HEK293 (cell line): ENCODE results near the gene NUBP1.
A peak's percentile ranks its signal among the peaks of the same experiment; 100 is the strongest.

Source experiments
- CTCF ChIA-PET: fragments of 350-600 bp; formaldehyde crosslinking; extraction: SDS; loops from one replicate; lab custom pipeline; 2021; ENCODE audit warnings: antibody characterized with exemption; lab: Yijun Ruan, JAX
- POLR2A ChIA-PET: fragments of 300-600 bp; formaldehyde crosslinking; extraction: SDS; loops from one replicate; lab custom pipeline; 2020; ENCODE audit warnings: antibody characterized with exemption, inconsistent platforms; lab: Yijun Ruan, JAX
- H3K27ac ChIP-seq: fragments of 200-500 bp; sonication (Bioruptor generic); 2 replicates; pipeline ENCODE4 v1.5.1; 2014; ENCODE audit warnings: low read depth, low read length, control low read depth, inconsistent platforms; ENCODE audit errors: extremely low read depth
- H3K36me3 ChIP-seq, 2 experiments: fragments of 200-500 bp in 1 of 2; sonication (Bioruptor generic) in 1 of 2; 1 replicate in 1 of 2; 2 replicates in 1 of 2; pipeline ENCODE4 v1.5.1; 2014 to 2017; ENCODE audit warnings: inconsistent platforms in 2 of 2, low read length in 2 of 2; ENCODE audit not compliant: control insufficient read depth in 2 of 2, insufficient read depth in 1 of 2
- H3K4me1 ChIP-seq: fragments of 200-500 bp; sonication (Bioruptor generic); 2 replicates; pipeline ENCODE4 v1.5.1; 2014; ENCODE audit warnings: mild to moderate bottlenecking, low read length, inconsistent platforms; ENCODE audit not compliant: control insufficient read depth, insufficient read depth
- H3K4me3 ChIP-seq: 2 replicates; pipeline ENCODE4 v1.5.1; 2011; ENCODE audit warnings: low read depth, mild to moderate bottlenecking, control low read depth, low read length, moderate library complexity
- H3K9me3 ChIP-seq: fragments of 200-500 bp; sonication (Bioruptor generic); 2 replicates; pipeline ENCODE4 v1.5.1; 2014; ENCODE audit warnings: low read depth, low read length, inconsistent platforms; ENCODE audit not compliant: control insufficient read depth, insufficient read depth
- EGR2 ChIP-seq: fragments of 450-650 bp; formaldehyde crosslinking; IDR thresholded peaks from 2 replicates; pipeline ENCODE4 v1.5.1; 2016; ENCODE audit warnings: low read depth, missing biosample characterization, missing genetic modification characterization
- MYNN ChIP-seq: fragments of 450-650 bp; formaldehyde crosslinking; IDR thresholded peaks from 2 replicates; pipeline ENCODE4 v1.5.1; 2016; ENCODE audit warnings: missing biosample characterization, missing genetic modification characterization, borderline replicate concordance
- OVOL3 ChIP-seq: fragments of 450-650 bp; formaldehyde crosslinking; IDR thresholded peaks from 2 replicates; pipeline ENCODE4 v1.5.1; 2016; ENCODE audit warnings: missing biosample characterization, missing genetic modification characterization
- ZEB2 ChIP-seq: fragments of 450-650 bp; formaldehyde crosslinking; IDR thresholded peaks from 2 replicates; pipeline ENCODE4 v1.5.1; 2016; ENCODE audit warnings: missing biosample characterization, missing genetic modification characterization
- ZFP37 ChIP-seq: fragments of 450-650 bp; formaldehyde crosslinking; IDR thresholded peaks from 2 replicates; pipeline ENCODE4 v1.5.1; 2016; ENCODE audit warnings: missing biosample characterization, missing genetic modification characterization
- ZIC2 ChIP-seq: fragments of 450-650 bp; formaldehyde crosslinking; IDR thresholded peaks from 2 replicates; pipeline ENCODE4 v1.5.1; 2016; ENCODE audit warnings: missing biosample characterization, missing genetic modification characterization
- ZNF114 ChIP-seq: fragments of 450-650 bp; formaldehyde crosslinking; IDR thresholded peaks from 2 replicates; pipeline ENCODE4 v1.5.0; 2017; ENCODE audit warnings: missing biosample characterization, missing genetic modification characterization
- ZNF132 ChIP-seq: fragments of 450-650 bp; formaldehyde crosslinking; IDR thresholded peaks from 2 replicates; pipeline ENCODE4 v1.5.1; 2017; ENCODE audit warnings: missing biosample characterization, missing genetic modification characterization, borderline replicate concordance
- ZNF138 ChIP-seq: fragments of 450-650 bp; formaldehyde crosslinking; IDR thresholded peaks from 2 replicates; pipeline ENCODE4 v1.5.1; 2016; ENCODE audit warnings: missing biosample characterization, missing genetic modification characterization, borderline replicate concordance
- ZNF140 ChIP-seq: fragments of 450-650 bp; formaldehyde crosslinking; IDR thresholded peaks from 2 replicates; pipeline ENCODE4 v1.5.1; 2016; ENCODE audit warnings: missing biosample characterization, missing genetic modification characterization
- ZNF155 ChIP-seq: fragments of 450-650 bp; formaldehyde crosslinking; IDR thresholded peaks from 2 replicates; pipeline ENCODE4 v1.5.1; 2016; ENCODE audit warnings: missing biosample characterization, missing genetic modification characterization
- ZNF169 ChIP-seq: fragments of 450-650 bp; formaldehyde crosslinking; IDR thresholded peaks from 2 replicates; pipeline ENCODE4 v1.5.1; 2016; ENCODE audit warnings: missing biosample characterization, missing genetic modification characterization
- ZNF175 ChIP-seq: fragments of 450-650 bp; formaldehyde crosslinking; IDR thresholded peaks from 2 replicates; pipeline ENCODE4 v1.5.1; 2016; ENCODE audit warnings: missing biosample characterization, missing genetic modification characterization
- ZNF2 ChIP-seq: fragments of 450-650 bp; formaldehyde crosslinking; IDR thresholded peaks from 2 replicates; pipeline ENCODE4 v1.5.1; 2016; ENCODE audit warnings: missing biosample characterization, missing genetic modification characterization
- ZNF239 ChIP-seq: fragments of 450-650 bp; formaldehyde crosslinking; IDR thresholded peaks from 2 replicates; pipeline ENCODE4 v1.5.1; 2016; ENCODE audit warnings: missing biosample characterization, missing genetic modification characterization
- ZNF248 ChIP-seq: fragments of 450-650 bp; formaldehyde crosslinking; IDR thresholded peaks from 2 replicates; pipeline ENCODE4 v1.5.1; 2017; ENCODE audit warnings: missing biosample characterization, missing genetic modification characterization
- ZNF274 ChIP-seq, 2 experiments: fragments of 200-500 bp in 1 of 2; fragments of 450-650 bp in 1 of 2; sonication (Bioruptor generic) in 1 of 2; formaldehyde crosslinking in 1 of 2; IDR thresholded peaks; 2 replicates each; pipeline versions ENCODE4 v1.5.1 to v1.6.1; 2014 to 2016; ENCODE audit warnings: borderline replicate concordance in 1 of 2, inconsistent platforms in 1 of 2, low read length in 1 of 2, missing biosample characterization in 1 of 2, missing genetic modification characterization in 1 of 2
- ZNF423 ChIP-seq: fragments of 450-650 bp; formaldehyde crosslinking; IDR thresholded peaks from 2 replicates; pipeline ENCODE4 v1.5.1; 2016; ENCODE audit warnings: missing biosample characterization, missing genetic modification characterization
- ZNF530 ChIP-seq: fragments of 450-650 bp; formaldehyde crosslinking; IDR thresholded peaks from 2 replicates; pipeline ENCODE4 v1.5.1; 2016; ENCODE audit warnings: low read depth, missing biosample characterization, missing genetic modification characterization
- ZNF549 ChIP-seq: fragments of 450-650 bp; IDR thresholded peaks from 2 replicates; pipeline ENCODE4 v1.5.1; 2018; ENCODE audit warnings: missing biosample characterization, missing genetic modification characterization, mild to moderate bottlenecking, inconsistent platforms, moderate library complexity
- ZNF600 ChIP-seq: fragments of 450-650 bp; formaldehyde crosslinking; IDR thresholded peaks from 2 replicates; pipeline ENCODE4 v1.5.1; 2016; ENCODE audit warnings: missing biosample characterization, missing genetic modification characterization
- ZNF626 ChIP-seq: fragments of 450-650 bp; sonication (Bioruptor Pico); formaldehyde crosslinking; IDR thresholded peaks from 2 replicates; pipeline ENCODE4 v1.5.1; 2018; ENCODE audit warnings: missing biosample characterization, missing genetic modification characterization, inconsistent platforms
- ZNF677 ChIP-seq: fragments of 450-650 bp; IDR thresholded peaks from 2 replicates; pipeline ENCODE4 v1.5.0; 2018; ENCODE audit warnings: missing biosample characterization, mild to moderate bottlenecking, missing genetic modification characterization, moderate library complexity
- ZNF768 ChIP-seq: fragments of 450-650 bp; formaldehyde crosslinking; IDR thresholded peaks from 2 replicates; pipeline ENCODE4 v1.5.1; 2018; ENCODE audit warnings: missing biosample characterization, mild to moderate bottlenecking, missing genetic modification characterization
- ZNF791 ChIP-seq: fragments of 450-650 bp; formaldehyde crosslinking; IDR thresholded peaks from 2 replicates; pipeline ENCODE4 v1.5.1; 2016; ENCODE audit warnings: missing biosample characterization, missing genetic modification characterization
- TF ChIP-seq, protein P1 (sequence below): fragments of 450-650 bp; formaldehyde crosslinking; IDR thresholded peaks from 2 replicates; pipeline ENCODE4 v1.5.1; 2016; ENCODE audit warnings: missing biosample characterization, missing genetic modification characterization
- TF ChIP-seq, protein P2 (sequence below): fragments of 450-650 bp; formaldehyde crosslinking; conservative IDR thresholded peaks from 2 replicates; pipeline ENCODE4 v1.5.1; 2016; ENCODE audit warnings: low read depth, missing biosample characterization, missing genetic modification characterization

Gene NUBP1

DNA sequence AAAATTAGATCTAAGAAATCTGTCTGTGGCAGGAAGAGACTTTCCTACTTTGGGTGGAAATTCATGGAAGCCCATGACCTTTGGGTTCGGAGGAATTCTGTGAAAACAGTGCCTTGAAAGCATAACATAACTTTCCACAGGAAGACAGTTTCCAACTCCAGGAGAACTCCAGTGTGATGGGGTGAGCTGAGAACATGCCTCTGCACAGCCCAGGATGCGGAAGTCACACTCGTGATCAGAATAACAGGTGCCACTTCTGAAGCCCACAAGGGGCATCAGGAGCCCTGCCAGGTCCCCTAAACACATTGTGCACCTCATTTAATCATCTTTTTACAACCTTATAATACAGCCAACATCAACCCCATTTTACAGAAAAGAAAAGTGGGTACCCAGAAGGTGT is 65.2 kb downstream of the NUBP1 start (continued):
- TF ChIP-seq ZNF530 (tag by site-specific recombination) (no peak), ZNF2 (tag by site-specific recombination) (no peak), ZIC2 (tag by site-specific recombination) (no peak), ZNF239 (no peak), ZNF114 (tag by site-specific recombination) (no peak), ZNF248 (tag by site-specific recombination) (no peak), ZFP37 (tag by site-specific recombination) (no peak), OVOL3 (tag by site-specific recombination) (no peak)
- TF ChIP-seq, protein P1, sequence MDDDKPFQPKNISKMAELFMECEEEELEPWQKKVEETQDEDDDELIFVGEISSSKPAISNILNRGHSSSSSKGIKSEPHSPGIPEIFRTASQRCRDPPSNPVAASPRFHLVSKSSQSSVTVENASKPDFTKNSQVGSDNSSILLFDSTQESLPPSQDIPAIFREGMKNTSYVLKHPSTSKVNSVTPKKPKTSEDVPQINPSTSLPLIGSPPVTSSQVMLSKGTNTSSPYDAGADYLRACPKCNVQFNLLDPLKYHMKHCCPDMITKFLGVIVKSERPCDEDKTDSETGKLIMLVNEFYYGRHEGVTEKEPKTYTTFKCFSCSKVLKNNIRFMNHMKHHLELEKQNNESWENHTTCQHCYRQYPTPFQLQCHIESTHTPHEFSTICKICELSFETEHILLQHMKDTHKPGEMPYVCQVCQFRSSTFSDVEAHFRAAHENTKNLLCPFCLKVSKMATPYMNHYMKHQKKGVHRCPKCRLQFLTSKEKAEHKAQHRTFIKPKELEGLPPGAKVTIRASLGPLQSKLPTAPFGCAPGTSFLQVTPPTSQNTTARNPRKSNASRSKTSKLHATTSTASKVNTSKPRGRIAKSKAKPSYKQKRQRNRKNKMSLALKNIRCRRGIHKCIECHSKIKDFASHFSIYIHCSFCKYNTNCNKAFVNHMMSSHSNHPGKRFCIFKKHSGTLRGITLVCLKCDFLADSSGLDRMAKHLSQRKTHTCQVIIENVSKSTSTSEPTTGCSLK (tag by site-specific recombination), result no peak
- TF ChIP-seq, protein P2, sequence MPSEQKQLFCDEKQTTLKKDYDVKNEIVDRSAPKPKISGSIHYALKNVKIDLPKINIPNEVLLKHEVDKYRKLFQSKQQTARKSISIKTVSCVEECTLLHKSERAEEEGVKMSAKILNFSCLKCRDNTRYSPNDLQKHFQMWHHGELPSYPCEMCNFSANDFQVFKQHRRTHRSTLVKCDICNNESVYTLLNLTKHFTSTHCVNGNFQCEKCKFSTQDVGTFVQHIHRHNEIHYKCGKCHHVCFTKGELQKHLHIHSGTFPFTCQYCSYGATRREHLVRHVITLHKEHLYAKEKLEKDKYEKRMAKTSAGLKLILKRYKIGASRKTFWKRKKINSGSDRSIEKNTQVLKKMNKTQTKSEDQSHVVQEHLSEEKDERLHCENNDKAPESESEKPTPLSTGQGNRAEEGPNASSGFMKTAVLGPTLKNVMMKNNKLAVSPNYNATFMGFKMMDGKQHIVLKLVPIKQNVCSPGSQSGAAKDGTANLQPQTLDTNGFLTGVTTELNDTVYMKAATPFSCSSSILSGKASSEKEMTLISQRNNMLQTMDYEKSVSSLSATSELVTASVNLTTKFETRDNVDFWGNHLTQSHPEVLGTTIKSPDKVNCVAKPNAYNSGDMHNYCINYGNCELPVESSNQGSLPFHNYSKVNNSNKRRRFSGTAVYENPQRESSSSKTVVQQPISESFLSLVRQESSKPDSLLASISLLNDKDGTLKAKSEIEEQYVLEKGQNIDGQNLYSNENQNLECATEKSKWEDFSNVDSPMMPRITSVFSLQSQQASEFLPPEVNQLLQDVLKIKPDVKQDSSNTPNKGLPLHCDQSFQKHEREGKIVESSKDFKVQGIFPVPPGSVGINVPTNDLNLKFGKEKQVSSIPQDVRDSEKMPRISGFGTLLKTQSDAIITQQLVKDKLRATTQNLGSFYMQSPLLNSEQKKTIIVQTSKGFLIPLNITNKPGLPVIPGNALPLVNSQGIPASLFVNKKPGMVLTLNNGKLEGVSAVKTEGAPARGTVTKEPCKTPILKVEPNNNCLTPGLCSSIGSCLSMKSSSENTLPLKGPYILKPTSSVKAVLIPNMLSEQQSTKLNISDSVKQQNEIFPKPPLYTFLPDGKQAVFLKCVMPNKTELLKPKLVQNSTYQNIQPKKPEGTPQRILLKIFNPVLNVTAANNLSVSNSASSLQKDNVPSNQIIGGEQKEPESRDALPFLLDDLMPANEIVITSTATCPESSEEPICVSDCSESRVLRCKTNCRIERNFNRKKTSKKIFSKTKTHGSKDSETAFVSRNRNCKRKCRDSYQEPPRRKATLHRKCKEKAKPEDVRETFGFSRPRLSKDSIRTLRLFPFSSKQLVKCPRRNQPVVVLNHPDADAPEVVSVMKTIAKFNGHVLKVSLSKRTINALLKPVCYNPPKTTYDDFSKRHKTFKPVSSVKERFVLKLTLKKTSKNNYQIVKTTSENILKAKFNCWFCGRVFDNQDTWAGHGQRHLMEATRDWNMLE (tag by site-specific recombination), result no peak
- TF ChIP-seq, all 188 proteins: peak for 0

DNA sequence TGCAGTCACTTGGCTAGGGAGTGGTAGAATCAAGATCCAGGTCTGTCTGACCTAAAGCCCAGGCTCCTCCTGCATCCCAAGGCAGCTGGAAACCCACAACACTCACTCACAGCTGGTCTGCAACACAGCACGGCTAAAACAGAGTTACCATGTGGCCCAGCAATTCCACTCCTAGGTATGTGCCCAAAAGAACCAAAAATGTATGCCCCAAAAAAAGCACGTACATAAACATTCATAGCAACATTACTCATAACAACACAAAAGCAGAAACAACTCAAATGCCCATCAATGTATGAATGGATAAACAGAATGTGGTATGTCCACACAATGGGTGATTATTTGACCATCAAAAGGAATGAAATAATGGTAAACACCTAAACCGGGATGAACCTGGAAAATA is 66.1 kb downstream of the NUBP1 start:
- ChIA-PET CTCF (no interaction called here), POLR2A (no interaction called here)
- H3K4me1 ChIP-seq, result no peaks in the 10 kb centered on the region
- no peak overlapping the region for H3K4me3 ChIP-seq
- no peaks in the 10 kb centered on the region for H3K9me3 ChIP-seq
- no peak overlapping the region for H3K27ac ChIP-seq
- no peaks in the 10 kb centered on the region for H3K36me3 ChIP-seq
- TF ChIP-seq ZNF138 (no peak), ZNF140 (tag by site-specific recombination) (peak; percentile 98)

DNA sequence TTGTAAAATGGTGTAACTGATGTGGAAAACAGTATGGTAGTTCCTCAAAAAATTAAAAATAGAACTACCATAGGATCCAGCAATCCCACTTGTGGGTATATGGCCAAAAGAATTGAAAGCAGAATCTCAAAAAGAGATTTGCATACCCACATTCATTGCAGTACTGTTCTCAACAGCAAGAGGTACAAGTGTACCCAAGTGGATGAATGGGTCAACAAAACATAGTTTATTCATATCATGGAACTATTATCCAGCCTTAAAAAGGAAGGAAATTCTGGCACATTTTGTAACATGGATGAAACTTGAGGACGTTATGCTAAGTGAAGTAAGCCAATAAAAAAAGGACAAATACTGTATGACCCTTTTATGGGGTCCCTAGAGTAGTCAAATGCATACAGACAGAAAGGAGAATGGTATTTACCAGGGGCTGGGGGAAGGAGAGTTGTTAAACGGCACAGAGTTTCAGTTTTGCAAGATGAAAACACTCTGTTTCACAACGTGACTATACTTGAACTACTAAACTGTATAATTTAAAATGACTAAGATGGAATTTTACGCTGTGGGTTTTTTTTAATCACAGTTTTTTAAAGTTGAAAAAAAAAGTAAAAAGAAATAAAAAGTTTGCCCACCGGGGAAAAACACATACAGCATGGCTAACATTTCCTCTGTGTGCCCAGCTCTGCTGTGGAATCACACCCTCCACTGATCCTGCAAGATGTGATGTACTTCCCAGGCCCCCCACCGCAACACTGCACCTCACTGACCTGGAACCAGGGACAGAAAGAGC is 68.9 kb downstream of the NUBP1 start:
- Histone ChIP-seq H3K27ac (no peak overlapping the region), H3K9me3 (no peaks in the 10 kb centered on the region), H3K4me3 (no peak overlapping the region), H3K36me3 (no peaks in the 10 kb centered on the region), H3K4me1 (no peaks in the 10 kb centered on the region)
- ChIA-PET CTCF (no interaction called here), POLR2A (no interaction called here)
- no peak for TF ChIP-seq ZNF132
- TF ChIP-seq ZNF423, result no peak
- no peak for TF ChIP-seq ZNF791 (tag by site-specific recombination)
- no peak for TF ChIP-seq ZNF175 (tag by site-specific recombination)
- no peak for TF ChIP-seq ZNF768 (tag by site-specific recombination)
- no peak for TF ChIP-seq ZNF169 (tag by site-specific recombination)
- TF ChIP-seq EGR2 (tag by site-specific recombination), result no peak
- no peak for TF ChIP-seq MYNN
- TF ChIP-seq ZEB2 (tag by site-specific recombination), result no peak
- TF ChIP-seq ZNF600, result no peak
- no peak for TF ChIP-seq ZNF626 (tag by site-specific recombination)
- TF ChIP-seq ZNF274 (IDR thresholded peaks at IDR 0.05; ENCODE audit: low read length), result no peak
- TF ChIP-seq ZNF274 (tag by site-specific recombination; IDR thresholded peaks at IDR 0.05; ENCODE audit: borderline replicate concordance), result no peak
- TF ChIP-seq ZNF155 (tag by site-specific recombination), result no peak
- no peak for TF ChIP-seq ZNF677 (tag by site-specific recombination)
- TF ChIP-seq ZNF549, result no peak
